HuH-7 (cell line): Measurements from ENCODE around the gene TPSB2.
"Not testable (repeated sequence)": the region's sequence is repeated elsewhere in the genome, so short reads cannot be mapped to it uniquely, and the experiment has no call there.

Source experiments
- DNase-seq: peaks from one replicate; pipeline ENCODE4 v3.0.0; 2011; ENCODE audit warnings: low spot score

TPSB2 gene

DNA sequence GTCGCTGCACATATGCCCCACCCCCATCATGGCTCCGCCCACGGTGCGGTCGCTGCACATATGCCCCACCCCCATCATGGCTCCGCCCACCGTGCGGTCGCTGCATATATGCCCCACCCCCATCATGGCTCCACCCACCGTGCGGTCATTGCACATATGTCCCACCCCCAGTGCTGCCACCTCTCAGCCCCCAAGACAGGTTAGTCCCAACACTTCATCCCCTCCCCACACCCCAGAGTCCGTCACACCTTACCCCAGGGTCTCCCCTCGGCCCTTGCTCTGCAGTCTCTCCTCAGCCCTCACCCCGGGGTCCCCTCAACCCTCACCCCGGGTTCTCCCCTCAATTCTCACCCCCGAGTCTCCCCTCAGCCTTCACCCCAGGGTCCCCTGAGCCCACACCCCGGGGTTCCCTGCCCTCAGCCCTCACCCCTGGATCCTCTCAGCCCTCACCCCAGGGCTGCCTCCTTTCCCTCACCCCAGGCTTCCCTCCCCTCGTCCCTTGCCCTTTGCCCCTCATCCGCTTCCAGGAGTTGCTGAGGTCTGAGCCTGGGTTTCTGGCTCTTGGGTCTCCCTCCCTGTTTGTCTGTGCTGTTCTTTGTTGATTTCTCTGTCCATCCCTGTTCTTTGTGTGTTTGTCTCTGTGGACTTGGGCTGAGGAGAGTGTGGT, 30.5 kb downstream of the TPSB2 start:
- peak; percentile 56 for DNase-seq

- DNase-seq: not testable (repeated sequence)
These were observed 31.2 kb downstream of the TPSB2 start for GRCh38 chr16:1198671-1199346.

DNA sequence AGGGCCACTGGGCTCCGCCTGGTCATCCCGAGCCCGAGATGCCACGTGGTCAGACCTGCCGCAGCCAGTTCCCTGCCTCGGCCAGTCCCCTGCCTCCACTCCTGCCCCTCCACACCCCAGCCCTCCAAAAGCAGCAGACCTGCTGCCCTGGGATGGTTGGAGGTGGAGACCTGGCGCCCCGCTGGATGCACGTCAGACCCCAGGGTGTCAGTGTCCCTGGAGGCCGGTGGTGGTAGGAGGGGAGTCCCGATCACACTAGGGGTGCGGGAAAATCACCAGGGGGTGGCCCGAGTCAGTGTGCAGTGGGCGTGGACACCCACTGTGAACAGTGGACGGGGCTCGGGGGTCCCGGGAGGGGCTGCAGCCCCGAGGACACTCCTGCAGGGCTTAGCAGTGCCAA, 31.8 kb downstream of the TPSB2 start:
- DNase-seq: no peak

DNA sequence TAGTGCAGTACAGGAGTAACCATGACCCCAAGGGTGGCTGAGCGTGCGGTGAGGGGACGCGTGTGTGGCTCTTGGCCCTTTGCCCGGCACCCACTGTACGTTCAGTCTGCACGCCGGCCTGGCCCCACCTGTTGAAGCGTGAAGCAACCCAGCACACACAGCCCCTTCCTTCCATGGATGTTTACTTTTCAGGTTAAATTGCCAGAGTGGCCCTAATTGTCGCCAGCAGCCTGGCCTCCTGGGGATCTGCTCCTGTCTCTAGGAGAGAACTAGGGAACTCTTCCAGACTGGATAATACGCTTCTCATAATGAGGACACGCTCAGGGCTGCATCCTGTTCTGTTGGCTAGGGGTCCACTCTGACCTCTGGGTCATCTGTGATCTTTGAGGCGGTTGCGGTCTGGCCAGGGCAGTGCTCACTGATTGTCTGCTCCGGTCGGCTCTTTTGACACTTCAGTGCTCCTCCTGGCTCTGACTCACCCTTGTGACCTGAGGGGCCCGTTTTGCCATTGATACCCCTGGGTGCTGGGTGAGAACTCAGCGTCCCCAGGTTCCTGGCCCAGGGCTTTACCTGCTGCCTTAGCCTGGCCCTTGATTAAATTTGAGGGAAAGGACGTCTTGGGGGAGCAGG, 32.6 kb downstream of the TPSB2 start:
- DNase-seq: peak; percentile 42

DNA sequence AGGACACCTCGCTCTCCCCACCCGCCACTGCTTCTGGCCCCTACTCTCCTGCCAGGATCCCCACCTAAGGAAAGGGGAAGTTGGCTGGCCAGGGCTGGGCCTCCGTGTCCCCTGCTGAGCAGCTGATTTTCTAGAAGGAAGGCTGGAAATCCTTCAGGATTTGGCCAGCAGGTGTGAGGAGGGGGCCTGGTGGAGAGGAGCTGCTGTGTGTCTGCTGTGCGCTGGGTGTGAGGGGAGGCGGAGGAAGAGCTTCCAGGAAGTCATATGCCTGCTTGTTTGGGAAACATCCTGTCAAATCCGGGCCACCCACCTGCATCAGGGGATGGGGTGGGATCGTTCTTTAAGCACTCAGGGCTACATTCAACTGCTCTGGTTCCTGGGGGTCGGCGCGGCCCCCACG, 33.5 kb downstream of the TPSB2 start:
- no peak for DNase-seq

DNA sequence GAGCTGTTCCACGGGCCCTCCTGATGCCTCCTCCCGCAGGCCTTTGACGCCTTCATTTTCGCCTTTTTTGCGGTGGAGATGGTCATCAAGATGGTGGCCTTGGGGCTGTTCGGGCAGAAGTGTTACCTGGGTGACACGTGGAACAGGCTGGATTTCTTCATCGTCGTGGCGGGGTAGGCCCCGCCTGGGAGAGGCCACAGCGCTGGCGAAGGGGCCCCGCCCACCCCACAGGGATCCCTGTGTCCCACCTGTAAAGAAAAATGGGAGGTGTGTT, 34.7 kb downstream of the TPSB2 start:
- DNase-seq: no peak

DNA sequence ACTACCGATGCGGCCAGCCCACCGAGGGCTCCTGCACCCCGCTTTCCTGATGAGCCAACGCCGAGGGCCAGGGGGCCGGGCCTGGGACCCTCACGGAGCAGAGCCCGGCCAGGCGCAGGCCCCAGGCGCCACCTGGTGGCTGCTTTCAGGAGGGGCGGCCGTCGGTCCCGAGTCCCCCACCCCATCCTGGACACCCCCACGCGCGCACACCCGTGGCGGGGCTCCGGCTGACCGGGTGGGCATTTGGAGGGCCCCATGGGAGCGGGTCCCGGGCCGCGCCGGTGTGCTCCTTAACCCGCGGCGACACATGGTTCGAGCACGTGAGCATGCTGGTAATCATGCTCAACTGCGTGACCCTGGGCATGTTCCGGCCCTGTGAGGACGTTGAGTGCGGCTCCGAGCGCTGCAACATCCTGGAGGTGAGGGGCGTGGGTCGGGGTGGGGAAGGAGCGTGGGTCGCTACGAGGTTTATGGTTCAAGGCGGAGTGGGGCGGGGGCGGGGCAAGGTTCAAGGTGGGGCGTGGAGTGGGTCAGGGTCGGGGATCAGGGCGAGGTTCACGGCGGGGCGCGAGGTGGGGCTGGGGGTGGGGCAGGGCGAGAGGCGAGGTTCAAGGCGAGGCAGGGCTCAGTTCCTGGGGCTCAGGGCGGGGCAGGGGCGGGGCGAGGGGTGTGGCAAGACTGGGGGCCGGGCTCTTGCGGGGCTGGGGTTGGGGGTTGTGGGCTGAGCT, 35.2 kb downstream of the TPSB2 start:
- DNase-seq: peak; percentile 49

- DNase-seq: no peak
These were observed 36.0 kb downstream of the TPSB2 start for GRCh38 chr16:1193825-1194581.

- DNase-seq: no peak
These were observed 36.7 kb downstream of the TPSB2 start for GRCh38 chr16:1193143-1193824.

DNA sequence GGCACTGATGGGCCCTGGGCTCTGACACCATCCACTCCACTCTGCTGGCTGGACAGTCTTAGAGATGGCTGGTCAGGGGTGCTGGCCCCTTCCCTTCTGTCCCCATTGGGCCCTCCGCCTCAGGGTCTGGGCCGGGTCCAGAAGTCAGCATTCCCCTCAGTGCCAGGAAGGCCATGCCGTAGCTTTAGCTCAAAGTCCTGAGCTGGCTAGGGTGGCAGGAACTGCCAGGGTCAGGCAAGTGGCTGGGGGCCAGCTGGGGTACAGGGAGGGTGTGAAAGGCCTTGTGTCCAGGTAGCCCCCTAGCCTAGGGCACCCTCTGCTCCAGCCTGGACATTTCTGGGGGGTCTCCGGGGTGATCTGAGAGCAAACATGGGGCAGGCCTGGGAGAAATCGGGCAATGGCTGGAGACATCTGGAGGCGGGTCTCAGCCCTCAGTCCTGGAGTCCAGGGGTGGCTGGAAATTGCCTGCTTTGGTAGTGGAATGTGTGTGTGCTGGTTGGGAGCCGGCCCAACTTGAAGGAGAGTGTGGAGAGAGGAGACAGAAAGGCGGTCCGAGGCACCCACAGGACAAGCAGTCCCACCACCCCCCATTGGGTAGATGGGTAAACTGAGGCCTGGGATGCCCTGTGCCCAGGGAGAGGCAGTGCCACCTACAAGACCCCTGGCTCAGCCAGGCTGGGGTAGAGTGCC, 37.5 kb downstream of the TPSB2 start:
- DNase-seq: no peak

DNA sequence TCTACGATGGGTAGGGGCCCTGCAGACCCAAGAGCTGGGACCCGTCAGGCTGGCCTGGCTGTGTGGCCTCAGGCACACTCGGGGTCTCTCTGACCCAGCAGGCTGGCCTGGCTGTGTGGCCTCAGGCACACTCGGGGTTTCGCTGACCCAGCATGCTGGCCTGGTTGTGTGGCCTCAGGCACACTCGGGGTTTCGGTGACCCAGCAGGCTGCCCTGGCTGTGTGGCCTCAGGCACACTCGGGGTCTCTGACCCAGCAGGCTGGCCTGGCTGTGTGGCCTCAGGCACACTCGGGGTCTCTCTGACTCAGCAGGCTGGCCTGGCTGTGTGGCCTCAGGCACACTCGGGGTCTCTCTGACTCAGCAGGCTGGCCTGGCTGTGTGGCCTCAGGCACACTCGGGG, 39.2 kb downstream of the TPSB2 start:
- not testable (repeated sequence) for DNase-seq

GRCh38 chr16:1189455-1189854, 40.5 kb downstream of the TPSB2 start:
- DNase-seq: no peak

DNA sequence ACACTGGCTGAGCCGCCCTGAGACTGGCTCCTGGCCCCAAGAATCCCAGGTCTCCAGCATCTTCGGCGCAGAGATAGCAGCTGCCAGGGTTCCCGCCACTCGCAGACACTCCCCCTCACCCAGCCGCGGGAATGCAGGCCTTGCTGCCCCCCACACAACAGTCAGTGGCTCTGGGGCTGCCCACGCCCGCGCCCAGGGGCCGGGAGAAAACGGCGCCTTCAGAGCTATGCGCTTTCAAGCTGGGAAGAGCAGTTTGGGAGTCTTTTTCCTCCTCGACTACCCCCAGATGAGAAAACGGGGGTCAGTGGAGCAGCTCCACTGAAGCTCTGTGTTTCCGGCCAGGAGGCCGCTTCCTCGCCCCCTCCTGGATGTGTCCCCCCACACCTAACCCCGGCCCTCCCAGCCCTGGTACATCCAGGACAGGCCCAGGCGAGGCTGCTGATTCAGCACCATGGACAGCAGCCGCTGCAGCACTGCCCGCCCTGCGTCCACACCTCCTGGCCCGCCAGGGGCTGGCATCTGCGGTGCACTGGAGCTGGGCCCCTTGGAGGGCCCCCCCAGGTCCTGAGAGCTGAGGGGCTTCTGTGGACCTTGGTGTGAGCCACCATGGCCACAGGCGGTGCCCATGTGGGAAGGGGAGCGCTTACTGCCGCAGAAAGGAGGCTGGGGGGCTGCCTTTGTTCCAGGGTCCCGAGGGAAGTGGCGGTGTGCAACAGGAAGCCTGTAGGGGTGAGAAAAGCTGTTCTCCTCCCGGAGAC, 41.4 kb downstream of the TPSB2 start:
- peak; percentile 68 for DNase-seq

DNA sequence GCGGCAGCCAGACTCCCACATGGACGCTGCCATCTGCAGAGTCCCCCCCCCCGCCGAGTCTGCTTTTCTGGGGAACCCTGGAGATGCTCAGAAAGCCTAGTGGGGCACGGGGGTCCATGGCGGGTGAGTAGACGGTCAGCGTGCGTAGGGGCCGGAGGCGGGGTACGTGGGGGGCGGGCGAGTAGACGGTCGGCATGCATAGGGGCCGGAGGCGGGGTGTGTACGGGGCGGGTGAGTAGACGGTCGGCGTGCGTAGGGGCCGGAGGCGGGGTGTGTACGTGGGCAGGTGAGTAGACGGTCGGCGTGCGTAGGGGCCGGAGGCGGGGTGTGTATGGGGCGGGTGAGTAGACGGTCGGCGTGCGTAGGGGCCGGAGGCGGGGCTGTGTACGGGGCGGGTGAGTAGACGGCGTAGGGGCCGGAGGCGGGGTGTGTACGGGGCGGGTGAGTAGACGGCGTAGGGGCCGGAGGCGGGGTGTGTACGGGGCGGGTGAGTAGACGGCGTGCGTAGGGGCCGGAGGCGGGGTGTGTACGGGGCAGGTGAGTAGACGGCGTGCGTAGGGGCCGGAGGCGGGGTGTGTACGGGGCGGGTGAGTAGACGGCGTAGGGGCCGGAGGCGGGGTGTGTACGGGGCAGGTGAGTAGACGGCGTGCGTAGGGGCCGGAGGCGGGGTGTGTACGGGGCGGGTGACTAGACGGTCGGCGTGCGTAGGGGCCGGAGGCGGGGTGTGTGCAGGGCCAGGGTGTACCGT, 44.4 kb downstream of the TPSB2 start:
- DNase-seq: not testable (repeated sequence)

GRCh38 chr16:1184980-1185379, 45.0 kb downstream of the TPSB2 start:
- DNase-seq: no peak

DNA sequence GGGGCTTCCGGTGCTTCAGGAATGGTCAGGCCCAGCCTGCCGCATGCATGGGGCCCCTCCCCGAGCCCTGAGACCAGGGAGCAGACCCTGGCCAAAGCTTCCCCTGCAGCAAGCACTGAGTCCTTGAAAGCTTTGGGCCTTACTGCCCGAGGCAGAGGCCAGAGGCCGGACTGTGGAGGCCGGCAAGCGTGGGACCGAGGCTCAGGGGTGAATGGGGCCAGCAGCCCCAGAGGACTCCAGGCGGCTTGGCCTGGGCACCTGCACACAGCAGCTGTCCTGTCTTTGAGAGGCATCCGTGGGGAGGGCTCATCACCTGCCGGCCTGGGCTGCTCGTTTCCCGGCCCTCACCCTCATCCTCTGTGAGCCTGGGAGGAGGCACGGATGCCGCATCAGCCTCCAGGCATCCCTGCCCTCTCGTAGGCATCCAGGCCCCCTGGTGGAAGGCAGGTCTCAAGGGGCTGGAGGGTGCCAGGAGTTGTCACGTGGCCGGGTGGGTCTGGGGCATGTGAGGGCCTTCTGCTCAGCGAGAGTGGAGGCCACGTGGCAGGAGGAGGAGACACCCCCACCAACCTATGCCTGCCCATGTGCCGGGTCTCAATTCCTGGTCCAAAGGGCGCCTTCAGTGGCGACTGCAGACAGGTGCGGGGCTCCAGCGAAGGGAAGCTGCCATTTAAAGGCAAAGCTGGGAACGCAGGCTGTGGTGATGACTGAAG, 45.7 kb downstream of the TPSB2 start:
- no peak for DNase-seq

GRCh38 chr16:1182950-1183907, 46.8 kb downstream of the TPSB2 start:
- no peak for DNase-seq

GRCh38 chr16:1182316-1182671, 47.7 kb downstream of the TPSB2 start:
- DNase-seq: no peak
